ENCODE results near the gene PTPMT1. TPM values are rescaled to one million over a fixed set of nuclear protein-coding genes. Genes with fewer than 3 reads are reported as not detected.
A peak's percentile ranks its signal among the peaks of the same experiment; 100 is the strongest.
"Not testable (repeated sequence)": the region's sequence is repeated elsewhere in the genome, so short reads cannot be mapped to it uniquely, and the experiment has no call there.

The PTPMT1 gene
- total RNA-seq, 1 donor from 2014 or later = 68.5 TPM

- H3K27ac ChIP-seq = peak overlapping the region; percentile 82
- intact Hi-C loops (cut with DNase I) = no loop called here
- H3K27me3 ChIP-seq = no peaks in the 10 kb centered on the region
- peak in 1 of 2 donors; percentile 93 for TF ChIP-seq POLR2AphosphoS5 (IDR thresholded peaks at IDR 0.05; ENCODE audit: insufficient read depth in 1 of 2, low read depth in 1 of 2)
- TF ChIP-seq CTCF (IDR thresholded peaks at IDR 0.05) = no peak
- H3K36me3 ChIP-seq = no peaks in the 10 kb centered on the region
- no peaks in the 10 kb centered on the region for H3K9me3 ChIP-seq
- peaks cover 82% of the 10 kb centered on the region for H3K4me1 ChIP-seq
- no peak for DNase-seq (ENCODE audit: extremely low spot score in 2 of 2)
- H3K4me3 ChIP-seq = peak overlapping the region in 1 of 2 donors; percentile 19
Observed at GRCh38 chr11:47523490-47524225, 41.7 kb upstream of the PTPMT1 start.

- Histone ChIP-seq H3K4me3 (peak overlapping the region in 1 of 2 donors; percentile 19), H3K9me3 (no peaks in the 10 kb centered on the region), H3K27ac (peak overlapping the region; percentile 82), H3K4me1 (peaks cover 76% of the 10 kb centered on the region), H3K27me3 (no peaks in the 10 kb centered on the region), H3K36me3 (no peaks in the 10 kb centered on the region)
- intact Hi-C loops (cut with DNase I) = no loop called here
- no peak for TF ChIP-seq CTCF (IDR thresholded peaks at IDR 0.05)
- peak; percentile 22 to 29 for TF ChIP-seq POLR2AphosphoS5 (IDR thresholded peaks at IDR 0.05; ENCODE audit: insufficient read depth in 1 of 2, low read depth in 1 of 2)
- TF ChIP-seq POLR2A (IDR thresholded peaks at IDR 0.05) = no peak
- no peak for DNase-seq (ENCODE audit: extremely low spot score in 2 of 2)
Observed at GRCh38 chr11:47524291-47524874, 41.0 kb upstream of the PTPMT1 start.

- DNase-seq (ENCODE audit: extremely low spot score in 2 of 2); H3K9me3 ChIP-seq; H3K4me3 ChIP-seq; H3K36me3 ChIP-seq; H3K27ac ChIP-seq; H3K27me3 ChIP-seq; intact Hi-C loops (cut with DNase I): not testable (repeated sequence)
- peaks cover 70% of the 10 kb centered on the region for H3K4me1 ChIP-seq
Observed at GRCh38 chr11:47526032-47526431, 39.4 kb upstream of the PTPMT1 start.

GRCh38 chr11:47527186-47527585 lies 38.2 kb upstream of the PTPMT1 start:
- Histone ChIP-seq H3K9me3 (no peaks in the 10 kb centered on the region), H3K27me3 (no peaks in the 10 kb centered on the region), H3K4me1 (peaks cover 72% of the 10 kb centered on the region), H3K27ac (no peak overlapping the region), H3K36me3 (no peaks in the 10 kb centered on the region), H3K4me3 (no peak overlapping the region)
- intact Hi-C loops (cut with DNase I) = no loop called here
- TF ChIP-seq POLR2A (IDR thresholded peaks at IDR 0.05) = no peak
- no peak for TF ChIP-seq POLR2AphosphoS5 (IDR thresholded peaks at IDR 0.05; ENCODE audit: insufficient read depth in 1 of 2, low read depth in 1 of 2)
- no peak for TF ChIP-seq CTCF (IDR thresholded peaks at IDR 0.05)
- DNase-seq (ENCODE audit: extremely low spot score in 2 of 2) = no peak

GRCh38 chr11:47529951-47530350 lies 35.4 kb upstream of the PTPMT1 start:
- intact Hi-C loops (cut with DNase I) = no loop called here
- no peak for TF ChIP-seq CTCF (IDR thresholded peaks at IDR 0.05)
- no peak for TF ChIP-seq POLR2AphosphoS5 (IDR thresholded peaks at IDR 0.05; ENCODE audit: insufficient read depth in 1 of 2, low read depth in 1 of 2)
- no peak for TF ChIP-seq POLR2A (IDR thresholded peaks at IDR 0.05)
- H3K27ac ChIP-seq = no peak overlapping the region
- no peak for DNase-seq (ENCODE audit: extremely low spot score in 2 of 2)
- peaks cover 67% of the 10 kb centered on the region for H3K4me1 ChIP-seq
- H3K4me3 ChIP-seq = no peak overlapping the region
- no peaks in the 10 kb centered on the region for H3K27me3 ChIP-seq
- no peaks in the 10 kb centered on the region for H3K9me3 ChIP-seq
- H3K36me3 ChIP-seq = no peaks in the 10 kb centered on the region

- H3K27me3 ChIP-seq; DNase-seq (ENCODE audit: extremely low spot score in 2 of 2); H3K4me3 ChIP-seq; H3K27ac ChIP-seq; H3K9me3 ChIP-seq; H3K36me3 ChIP-seq; intact Hi-C loops (cut with DNase I): not testable (repeated sequence)
- peaks cover 66% of the 10 kb centered on the region for H3K4me1 ChIP-seq
Observed at GRCh38 chr11:47530721-47531120, 34.7 kb upstream of the PTPMT1 start.
